C4-2B (cell line): ENCODE measurements around the gene SGCA.

Source experiments
- H3K27ac ChIP-seq: fragments of 450-650 bp; 2 replicates; pipeline ENCODE4 v1.5.1; 2017
- CTCF ChIP-seq: fragments of 450-650 bp; conservative IDR thresholded peaks from 2 replicates; pipeline ENCODE4 v1.5.1; 2017; ENCODE audit warnings: mild to moderate bottlenecking
- ZFX ChIP-seq: fragments of 450-650 bp; IDR thresholded peaks from 2 replicates; pipeline ENCODE4 v1.6.1; 2017

SGCA gene

GRCh38 chr17:50123649-50124349 lies 42.0 kb upstream of the SGCA start:
- peak overlapping the region; percentile 14; the same call in 1 of the 2 replicates for H3K27ac ChIP-seq
- no peak for TF ChIP-seq CTCF
- TF ChIP-seq ZFX, result no peak

- no peak for TF ChIP-seq ZFX
- no peak for TF ChIP-seq CTCF
- H3K27ac ChIP-seq, result no peak overlapping the region
Measured at GRCh38 chr17:50125420-50125997, 40.3 kb upstream of the SGCA start.

- TF ChIP-seq ZFX (no peak), CTCF (no peak)
- H3K27ac ChIP-seq, result no peak overlapping the region
Measured at GRCh38 chr17:50127697-50128361, 38.0 kb upstream of the SGCA start.

GRCh38 chr17:50128441-50129352 lies 37.1 kb upstream of the SGCA start:
- H3K27ac ChIP-seq, result no peak overlapping the region
- TF ChIP-seq ZFX, result no peak
- no peak for TF ChIP-seq CTCF

- no peak overlapping the region for H3K27ac ChIP-seq
- no peak for TF ChIP-seq CTCF
- no peak for TF ChIP-seq ZFX
Measured at GRCh38 chr17:50129353-50129727, 36.5 kb upstream of the SGCA start.

- TF ChIP-seq ZFX, result no peak
- TF ChIP-seq CTCF, result no peak
- no peak within 1 kb of the TSS for H3K27ac ChIP-seq
Measured at GRCh38 chr17:50129728-50130558, 35.9 kb upstream of the SGCA start, which contains the start of gene SAMD14. Gene SAMD14, minus strand, starts transcription at chr17:50130160. Its CDS starts 5,201 bp downstream, at chr17:50124959.
